ENCODE results near the gene PCDHGA5. TPM values are rescaled to one million over a fixed set of nuclear protein-coding genes. Genes with fewer than 3 reads are reported as not detected.
"Not testable (repeated sequence)": the region's sequence is repeated elsewhere in the genome, so short reads cannot be mapped to it uniquely, and the experiment has no call there.

The PCDHGA5 gene
- total RNA-seq, 1 donor: 3.5 TPM

DNA sequence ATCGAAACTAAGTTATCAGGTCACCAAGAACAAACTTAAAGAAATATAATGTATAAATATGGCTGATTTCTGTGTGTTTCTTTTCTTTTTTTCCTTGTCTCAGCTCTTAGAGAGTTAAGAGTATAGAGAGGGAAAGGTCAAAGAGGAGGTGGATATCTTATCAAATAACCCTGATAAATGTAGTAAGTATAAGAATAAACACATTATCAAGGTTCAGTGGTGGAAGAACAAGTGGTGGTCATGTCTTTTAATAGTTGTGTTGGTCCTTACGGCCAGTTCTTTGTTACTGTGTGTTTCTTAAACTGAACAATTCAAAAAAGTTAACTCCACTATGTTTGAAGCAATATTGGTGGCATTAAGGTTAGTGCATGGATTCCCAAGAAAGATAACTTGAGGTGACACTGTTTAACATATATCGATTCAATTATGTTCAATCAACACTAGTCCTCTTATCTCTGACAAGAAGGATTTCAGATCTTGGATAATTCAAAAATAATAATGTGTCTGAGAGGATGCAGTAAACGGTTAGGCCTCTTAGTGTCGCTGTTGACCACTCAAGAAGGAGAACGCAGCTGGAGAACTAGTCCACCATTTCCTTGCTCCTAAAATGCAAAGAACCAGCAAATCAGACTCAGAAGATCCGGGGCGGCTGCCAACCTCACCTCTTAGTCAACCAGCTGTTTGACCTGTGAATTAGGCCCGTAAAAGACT lies 20.6 kb upstream of the PCDHGA5 start, which contains the start of gene PCDHGA3:
Gene PCDHGA3, plus strand, starts transcription at position 588 of the 711 bp plus-strand sequence. CDS start 205 bp downstream, outside the sequence.
- TF ChIP-seq, protein P1, sequence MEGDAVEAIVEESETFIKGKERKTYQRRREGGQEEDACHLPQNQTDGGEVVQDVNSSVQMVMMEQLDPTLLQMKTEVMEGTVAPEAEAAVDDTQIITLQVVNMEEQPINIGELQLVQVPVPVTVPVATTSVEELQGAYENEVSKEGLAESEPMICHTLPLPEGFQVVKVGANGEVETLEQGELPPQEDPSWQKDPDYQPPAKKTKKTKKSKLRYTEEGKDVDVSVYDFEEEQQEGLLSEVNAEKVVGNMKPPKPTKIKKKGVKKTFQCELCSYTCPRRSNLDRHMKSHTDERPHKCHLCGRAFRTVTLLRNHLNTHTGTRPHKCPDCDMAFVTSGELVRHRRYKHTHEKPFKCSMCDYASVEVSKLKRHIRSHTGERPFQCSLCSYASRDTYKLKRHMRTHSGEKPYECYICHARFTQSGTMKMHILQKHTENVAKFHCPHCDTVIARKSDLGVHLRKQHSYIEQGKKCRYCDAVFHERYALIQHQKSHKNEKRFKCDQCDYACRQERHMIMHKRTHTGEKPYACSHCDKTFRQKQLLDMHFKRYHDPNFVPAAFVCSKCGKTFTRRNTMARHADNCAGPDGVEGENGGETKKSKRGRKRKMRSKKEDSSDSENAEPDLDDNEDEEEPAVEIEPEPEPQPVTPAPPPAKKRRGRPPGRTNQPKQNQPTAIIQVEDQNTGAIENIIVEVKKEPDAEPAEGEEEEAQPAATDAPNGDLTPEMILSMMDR (IDR thresholded peaks at IDR 0.05; ENCODE audit: insufficient read depth, low read length): peak; percentile 56
- peak within 1 kb of the TSS; percentile 57 for H3K4me3 ChIP-seq (ENCODE audit: low read depth, low read length)
- DNase-seq (ENCODE audit: low read depth): peak; percentile 72

DNA sequence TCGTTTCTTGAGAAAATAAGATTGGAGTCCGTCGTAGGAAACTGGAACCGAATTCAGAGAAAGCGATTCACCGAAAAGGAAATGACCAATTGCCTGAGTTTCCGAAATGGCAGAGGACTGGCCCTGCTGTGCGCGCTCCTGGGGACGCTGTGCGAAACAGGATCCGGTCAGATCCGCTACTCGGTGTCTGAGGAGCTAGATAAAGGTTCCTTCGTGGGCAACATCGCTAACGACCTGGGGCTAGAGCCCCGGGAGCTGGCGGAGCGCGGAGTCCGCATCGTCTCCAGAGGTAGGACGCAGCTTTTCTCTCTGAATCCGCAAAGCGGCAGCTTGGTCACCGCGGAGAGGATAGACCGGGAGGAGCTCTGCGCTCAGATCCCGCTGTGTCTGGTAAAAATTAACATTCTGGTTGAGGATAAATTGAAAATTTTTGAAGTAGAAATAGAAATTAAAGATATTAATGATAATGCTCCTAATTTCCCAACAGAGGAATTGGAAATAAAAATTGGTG lies 20.0 kb upstream of the PCDHGA5 start:
- DNase-seq (ENCODE audit: low read depth): no peak
- peak overlapping the region; percentile 57 for H3K4me3 ChIP-seq (ENCODE audit: low read depth, low read length)
- TF ChIP-seq, protein P1 (IDR thresholded peaks at IDR 0.05; ENCODE audit: insufficient read depth, low read length): no peak

DNA sequence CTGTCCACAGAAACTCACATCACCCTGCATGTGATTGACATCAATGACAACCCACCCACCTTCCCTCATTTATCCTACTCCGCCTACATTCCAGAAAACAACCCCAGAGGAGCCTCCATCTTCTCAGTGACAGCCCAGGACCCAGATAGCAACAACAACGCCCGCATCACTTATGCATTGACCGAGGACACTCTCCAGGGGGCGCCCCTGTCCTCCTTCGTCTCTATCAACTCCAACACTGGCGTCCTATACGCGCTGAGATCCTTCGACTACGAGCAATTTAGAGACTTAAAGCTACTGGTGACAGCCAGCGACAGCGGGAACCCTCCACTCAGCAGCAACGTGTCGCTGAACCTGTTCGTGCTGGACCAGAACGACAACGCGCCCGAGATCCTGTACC lies 18.6 kb upstream of the PCDHGA5 start:
- no peak overlapping the region for H3K4me3 ChIP-seq (ENCODE audit: low read depth, low read length)
- no peak for DNase-seq (ENCODE audit: low read depth)
- TF ChIP-seq, protein P1 (IDR thresholded peaks at IDR 0.05; ENCODE audit: insufficient read depth, low read length): no peak

GRCh38 chr5:141346017-141346416 lies 17.9 kb upstream of the PCDHGA5 start:
- not testable (repeated sequence) for DNase-seq (ENCODE audit: low read depth); H3K4me3 ChIP-seq (ENCODE audit: low read depth, low read length)

- peak within 1 kb of the TSS; percentile 58 for H3K4me3 ChIP-seq (ENCODE audit: low read depth, low read length)
- peak; percentile 67 for DNase-seq (ENCODE audit: low read depth)
- TF ChIP-seq, protein P1 (IDR thresholded peaks at IDR 0.05; ENCODE audit: insufficient read depth, low read length): peak; percentile 69
Observed at GRCh38 chr5:141349917-141350619, 13.9 kb upstream of the PCDHGA5 start, which contains the start of gene PCDHGB1. TSS of gene PCDHGB1 (plus strand) at chr5:141350099. CDS start at chr5:141350261, 162 bp downstream.

- DNase-seq (ENCODE audit: low read depth): no peak
- TF ChIP-seq, protein P1 (IDR thresholded peaks at IDR 0.05; ENCODE audit: insufficient read depth, low read length): no peak
- no peak overlapping the region for H3K4me3 ChIP-seq (ENCODE audit: low read depth, low read length)
Observed at GRCh38 chr5:141351591-141351990, 12.4 kb upstream of the PCDHGA5 start.

DNA sequence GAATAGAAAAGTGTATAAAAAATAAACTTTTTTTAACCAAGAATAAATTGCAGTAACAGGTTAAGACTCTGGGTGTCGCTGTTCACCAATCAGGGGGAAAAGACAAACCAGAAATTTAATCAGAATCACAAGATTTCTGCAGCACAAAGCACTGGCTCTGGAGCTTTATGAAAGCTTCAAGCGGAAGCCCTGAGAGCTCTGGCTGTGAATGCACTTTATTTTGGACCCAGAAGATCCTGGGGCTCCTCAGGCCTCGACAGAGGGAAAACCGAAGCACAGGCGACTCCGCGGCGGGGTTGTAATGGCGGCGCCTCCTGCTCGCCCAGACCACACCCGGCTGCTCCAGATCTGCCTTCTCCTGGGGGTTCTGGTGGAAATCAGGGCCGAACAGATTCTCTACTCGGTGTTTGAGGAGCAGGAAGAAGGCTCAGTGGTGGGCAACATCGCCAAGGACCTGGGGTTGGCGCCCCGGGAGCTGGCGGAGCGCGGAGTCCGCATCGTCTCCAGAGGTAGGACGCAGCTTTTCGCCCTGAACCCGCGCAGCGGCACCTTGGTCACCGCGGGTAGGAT lies 9.0 kb upstream of the PCDHGA5 start, which contains the start of gene PCDHGA4:
Gene PCDHGA4, plus strand, starts transcription at position 122 of the 570 bp plus-strand sequence. Its CDS starts 87 bp downstream, at position 209.
- peak; percentile 53 for DNase-seq (ENCODE audit: low read depth)

More for the DNA sequence above, 9.0 kb upstream of the PCDHGA5 start, which contains the start of gene PCDHGA4:
- TF ChIP-seq, protein P1 (IDR thresholded peaks at IDR 0.05; ENCODE audit: insufficient read depth, low read length): peak; percentile 52
- H3K4me3 ChIP-seq (ENCODE audit: low read depth, low read length): peak within 1 kb of the TSS; percentile 46
